SK-N-SH (cell line): ENCODE results near the gene CBLB.

Experiments
- CHD2 ChIP-seq: fragments of 150-350 bp; IDR thresholded peaks from 2 replicates; pipeline ENCODE4 v1.6.1; 2018; ENCODE audit warnings: low read length; ENCODE audit not compliant: partially characterized antibody
- CTCF ChIP-seq: fragments of 200-600 bp; sonication (generic); IDR thresholded peaks from 2 replicates; pipeline ENCODE4 v1.6.1; 2017; ENCODE audit warnings: antibody characterized with exemption, mild to moderate bottlenecking, moderate library complexity
- EP300 ChIP-seq, 2 experiments: IDR thresholded peaks; 2 replicates each; pipeline versions ENCODE4 v1.4.0 to v1.6.1; 2012; ENCODE audit warnings: borderline replicate concordance in 1 of 2, low read depth in 1 of 2, low read length in 1 of 2
- MAX ChIP-seq: IDR thresholded peaks from 2 replicates; pipeline ENCODE4 v1.4.0; 2012; ENCODE audit warnings: low read depth
- PBX3 ChIP-seq: IDR thresholded peaks from 2 replicates; pipeline ENCODE4; 2012
- POLR2AphosphoS5 ChIP-seq: IDR thresholded peaks from 2 replicates; pipeline ENCODE4 v1.6.1; 2012; ENCODE audit warnings: low read depth, low read length
- RAD21 ChIP-seq: IDR thresholded peaks from 2 replicates; pipeline ENCODE4 v1.6.1; 2012; ENCODE audit warnings: mild to moderate bottlenecking, low read length
- TAF1 ChIP-seq: IDR thresholded peaks from 2 replicates; pipeline ENCODE4 v1.6.1; 2012; ENCODE audit warnings: low read depth, mild to moderate bottlenecking, low read length, moderate library complexity, borderline replicate concordance
- TCF12 ChIP-seq: IDR thresholded peaks from 2 replicates; pipeline ENCODE4 v1.4.0; 2012
- USF1 ChIP-seq: IDR thresholded peaks from 2 replicates; pipeline ENCODE4 v1.4.0; 2012; ENCODE audit warnings: low read depth, borderline replicate concordance
- YY1 ChIP-seq: IDR thresholded peaks from 2 replicates; pipeline ENCODE4 v1.4.0; 2012; ENCODE audit warnings: low read depth, mild to moderate bottlenecking
- TF ChIP-seq, protein P1 (sequence below): fragments of 150-350 bp; IDR thresholded peaks from 2 replicates; pipeline ENCODE4 v1.6.1; 2016; ENCODE audit warnings: mild to moderate bottlenecking, low read depth, low read length

GRCh38 chr3:105907777-105908176 lies 39.0 kb upstream of the CBLB start:
- TF ChIP-seq CTCF (no peak), CHD2 (no peak), POLR2AphosphoS5 (no peak), EP300 (IDR thresholded peaks at IDR 0.05; ENCODE audit: borderline replicate concordance in 1 of 2, low read depth in 1 of 2, low read length in 1 of 2) (no peak), USF1 (no peak), PBX3 (no peak), TAF1 (no peak), MAX (no peak), RAD21 (no peak), TCF12 (no peak), YY1 (no peak)
- TF ChIP-seq, protein P1, sequence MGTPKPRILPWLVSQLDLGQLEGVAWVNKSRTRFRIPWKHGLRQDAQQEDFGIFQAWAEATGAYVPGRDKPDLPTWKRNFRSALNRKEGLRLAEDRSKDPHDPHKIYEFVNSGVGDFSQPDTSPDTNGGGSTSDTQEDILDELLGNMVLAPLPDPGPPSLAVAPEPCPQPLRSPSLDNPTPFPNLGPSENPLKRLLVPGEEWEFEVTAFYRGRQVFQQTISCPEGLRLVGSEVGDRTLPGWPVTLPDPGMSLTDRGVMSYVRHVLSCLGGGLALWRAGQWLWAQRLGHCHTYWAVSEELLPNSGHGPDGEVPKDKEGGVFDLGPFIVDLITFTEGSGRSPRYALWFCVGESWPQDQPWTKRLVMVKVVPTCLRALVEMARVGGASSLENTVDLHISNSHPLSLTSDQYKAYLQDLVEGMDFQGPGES, result no peak
